Measurements from ENCODE around the gene CTF1. TPM values are rescaled to one million over a fixed set of nuclear protein-coding genes. Genes with fewer than 3 reads are reported as not detected.

The CTF1 gene
- total and polyA plus RNA-seq, 7 donors, result 0.46 to 6.9 (median 3.6) TPM

GRCh38 chr16:30942426-30942806, 46.0 kb downstream of the CTF1 start:
- intact Hi-C loops (cut with DNase I), result no loop called here
- Histone ChIP-seq H3K4me1 (peaks cover 0 to 21% (median 9%) of the 10 kb centered on the region in 4 donors), H3K27me3 (no peaks in the 10 kb centered on the region), H3K36me3 (peaks cover 0 to 47% (median 8%) of the 10 kb centered on the region in 4 donors), H3K9me3 (no peaks in the 10 kb centered on the region), H3K27ac (peak overlapping the region in 2 of 4 donors; percentile 12 to 46), H3K4me3 (no peak overlapping the region)
- WGBS, 2 donors, result 35 to 76% methylated on average over 4 of the region's 4 CpGs
- TF ChIP-seq, protein P1, sequence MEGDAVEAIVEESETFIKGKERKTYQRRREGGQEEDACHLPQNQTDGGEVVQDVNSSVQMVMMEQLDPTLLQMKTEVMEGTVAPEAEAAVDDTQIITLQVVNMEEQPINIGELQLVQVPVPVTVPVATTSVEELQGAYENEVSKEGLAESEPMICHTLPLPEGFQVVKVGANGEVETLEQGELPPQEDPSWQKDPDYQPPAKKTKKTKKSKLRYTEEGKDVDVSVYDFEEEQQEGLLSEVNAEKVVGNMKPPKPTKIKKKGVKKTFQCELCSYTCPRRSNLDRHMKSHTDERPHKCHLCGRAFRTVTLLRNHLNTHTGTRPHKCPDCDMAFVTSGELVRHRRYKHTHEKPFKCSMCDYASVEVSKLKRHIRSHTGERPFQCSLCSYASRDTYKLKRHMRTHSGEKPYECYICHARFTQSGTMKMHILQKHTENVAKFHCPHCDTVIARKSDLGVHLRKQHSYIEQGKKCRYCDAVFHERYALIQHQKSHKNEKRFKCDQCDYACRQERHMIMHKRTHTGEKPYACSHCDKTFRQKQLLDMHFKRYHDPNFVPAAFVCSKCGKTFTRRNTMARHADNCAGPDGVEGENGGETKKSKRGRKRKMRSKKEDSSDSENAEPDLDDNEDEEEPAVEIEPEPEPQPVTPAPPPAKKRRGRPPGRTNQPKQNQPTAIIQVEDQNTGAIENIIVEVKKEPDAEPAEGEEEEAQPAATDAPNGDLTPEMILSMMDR (IDR thresholded peaks at IDR 0.05), result no peak
- no peak for TF ChIP-seq POLR2AphosphoS5 (IDR thresholded peaks at IDR 0.05)
- TF ChIP-seq EP300 (IDR thresholded peaks at IDR 0.05), result no peak
- no peak for TF ChIP-seq POLR2A (IDR thresholded peaks at IDR 0.05)
- DNase-seq, result no peak

DNA sequence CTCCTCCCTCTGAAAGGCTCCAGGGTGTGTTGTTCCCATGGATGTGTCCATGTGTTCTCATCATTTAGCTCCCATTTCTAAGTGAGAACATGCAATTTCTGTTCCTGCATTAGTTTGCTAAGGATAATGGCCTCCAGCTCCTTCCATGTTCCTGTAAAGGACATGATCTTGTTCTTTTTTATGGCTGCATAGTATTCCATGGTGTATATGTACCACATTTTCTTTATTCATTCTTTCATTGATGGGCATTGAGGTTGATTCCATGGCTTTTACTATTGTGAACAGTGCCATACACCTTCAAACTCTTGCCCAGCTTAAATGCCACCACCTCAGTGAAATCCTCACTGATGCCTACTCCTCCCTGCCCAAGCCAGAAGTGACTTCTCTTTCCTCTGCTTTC, 47.9 kb downstream of the CTF1 start:
- Histone ChIP-seq H3K9me3 (no peaks in the 10 kb centered on the region), H3K4me1 (peaks cover 0 to 22% (median 9%) of the 10 kb centered on the region in 4 donors), H3K36me3 (peaks cover 0 to 46% (median 8%) of the 10 kb centered on the region in 4 donors)

DNA sequence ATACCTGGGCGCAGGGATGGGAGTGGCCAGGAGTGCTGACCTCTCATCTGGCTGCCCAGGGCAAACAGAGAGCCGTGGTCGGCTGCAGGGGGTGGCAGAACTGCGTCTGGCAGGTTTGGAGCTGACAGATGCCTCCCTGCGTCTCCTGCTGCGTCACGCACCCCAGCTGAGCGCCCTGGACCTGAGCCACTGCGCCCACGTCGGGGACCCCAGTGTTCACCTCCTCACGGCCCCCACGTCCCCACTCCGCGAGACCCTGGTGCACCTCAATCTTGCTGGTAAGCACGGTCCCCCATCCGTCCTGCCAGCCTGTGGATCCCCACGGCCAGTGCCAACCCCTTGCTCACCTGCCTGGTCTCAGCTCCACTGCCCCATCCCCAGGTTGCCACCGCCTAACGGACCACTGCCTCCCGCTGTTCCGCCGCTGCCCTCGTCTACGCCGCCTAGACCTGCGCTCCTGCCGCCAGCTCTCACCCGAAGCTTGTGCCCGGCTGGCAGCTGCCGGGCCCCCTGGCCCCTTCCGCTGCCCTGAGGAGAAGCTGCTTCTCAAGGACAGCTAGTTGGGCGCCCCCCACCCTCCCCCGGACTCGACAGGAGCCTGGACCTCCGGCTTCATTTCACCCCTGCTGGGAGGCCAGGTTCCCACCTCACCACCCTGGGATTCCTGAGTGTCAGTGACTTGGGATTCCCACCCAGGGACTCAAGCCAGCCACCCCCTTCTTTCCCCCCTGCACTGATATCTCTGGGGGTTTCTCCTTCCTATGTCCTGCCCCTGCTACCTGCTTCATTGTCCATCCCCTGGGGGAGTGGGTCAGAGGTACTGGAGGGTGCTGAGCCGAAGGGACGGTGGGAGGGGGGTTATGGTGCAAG, 50.5 kb downstream of the CTF1 start:
- Histone ChIP-seq H3K27ac (peak overlapping the region in 3 of 4 donors; percentile 86 to 98 (median 92)), H3K36me3 (peaks cover 0 to 31% (median 8%) of the 10 kb centered on the region in 4 donors)

More for the DNA sequence above, 47.9 kb downstream of the CTF1 start:
- TF ChIP-seq EP300 (IDR thresholded peaks at IDR 0.05) (no peak), POLR2AphosphoS5 (IDR thresholded peaks at IDR 0.05) (no peak), POLR2A (IDR thresholded peaks at IDR 0.05) (no peak)
- TF ChIP-seq, protein P1 (IDR thresholded peaks at IDR 0.05), result no peak
- no peak for DNase-seq
- Histone ChIP-seq H3K4me3 (no peak overlapping the region), H3K27ac (no peak overlapping the region), H3K27me3 (no peaks in the 10 kb centered on the region)
- intact Hi-C loops (cut with DNase I), result no loop called here

DNA sequence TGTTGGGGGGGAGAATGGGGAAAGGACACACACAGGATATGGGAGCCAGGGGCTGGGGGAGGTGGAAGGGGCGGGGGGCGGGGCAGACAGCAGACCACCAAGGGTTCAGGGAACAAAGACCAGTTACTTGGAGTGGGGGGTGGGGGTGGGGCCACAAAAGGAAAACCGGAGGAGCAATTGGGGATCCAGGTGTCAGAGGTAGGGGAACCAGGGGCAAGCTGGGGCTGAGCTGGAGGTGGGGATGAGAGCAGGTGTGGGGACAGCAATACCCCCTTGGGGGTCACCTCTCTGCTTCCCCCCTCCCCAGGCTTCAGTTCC, 51.1 kb downstream of the CTF1 start:
- DNase-seq, result no peak
- Histone ChIP-seq H3K9me3 (no peaks in the 10 kb centered on the region), H3K36me3 (peaks cover 0 to 27% (median 8%) of the 10 kb centered on the region in 4 donors), H3K4me1 (peaks cover 0 to 42% (median 35%) of the 10 kb centered on the region in 4 donors), H3K27ac (peak overlapping the region; percentile 86 to 98 (median 93)), H3K27me3 (no peaks in the 10 kb centered on the region), H3K4me3 (peak overlapping the region in 2 of 4 donors; percentile 75 to 84)
- WGBS, 2 donors, result 81 to 83% methylated on average over 3 of the region's 3 CpGs
- intact Hi-C loops (cut with DNase I), result no loop called here
- TF ChIP-seq POLR2A (IDR thresholded peaks at IDR 0.05), result no peak
- no peak for TF ChIP-seq POLR2AphosphoS5 (IDR thresholded peaks at IDR 0.05)
- no peak for TF ChIP-seq EP300 (IDR thresholded peaks at IDR 0.05)
- TF ChIP-seq, protein P1 (IDR thresholded peaks at IDR 0.05), result no peak

More for the DNA sequence above, 50.5 kb downstream of the CTF1 start:
- Histone ChIP-seq H3K4me1 (peaks cover 0 to 42% (median 31%) of the 10 kb centered on the region in 4 donors), H3K4me3 (no peak overlapping the region), H3K9me3 (no peaks in the 10 kb centered on the region), H3K27me3 (no peaks in the 10 kb centered on the region)
- TF ChIP-seq EP300 (IDR thresholded peaks at IDR 0.05) (no peak), POLR2A (IDR thresholded peaks at IDR 0.05) (no peak), POLR2AphosphoS5 (IDR thresholded peaks at IDR 0.05) (no peak)
- TF ChIP-seq, protein P1 (IDR thresholded peaks at IDR 0.05), result no peak
- 93 to 94% methylated on average over 38 of the region's 38 CpGs for WGBS, 2 donors
- intact Hi-C loops (cut with DNase I), result no loop called here
- no peak for DNase-seq

Measured in sigmoid colon (tissue), 7 donors.